Stimulated activated CD8-positive, alpha-beta memory T cell treated with anti-CD3 and anti-CD28 coated beads, Interleukin-12 subunit alpha, Interleukin-12 subunit beta, amount 100 ng/mL, for 1 hour (primary cell): Measurements from ENCODE around the gene RNF227.
"Not testable (repeated sequence)": the region's sequence is repeated elsewhere in the genome, so short reads cannot be mapped to it uniquely, and the experiment has no call there.

Experiments
- DNase-seq: peaks from one replicate; pipeline ENCODE4 v3.0.0-alpha.2; 2020; ENCODE audit warnings: low read depth

The RNF227 gene

GRCh38 chr17:7864384-7864783, 51.7 kb downstream of the RNF227 start:
- not testable (repeated sequence) for DNase-seq
